Brain microvascular endothelial cell (primary cell): ENCODE data around the gene CLNK.

Experiments used
- DNase-seq: peaks from one replicate; pipeline ENCODE4 v3.0.0-alpha.2; 2020
- H3K27ac ChIP-seq: fragments of 250-450 bp; sonication (Bioruptor Pico); 2 replicates; pipeline ENCODE4 v1.5.1; 2020; ENCODE audit warnings: mild to moderate bottlenecking, moderate library complexity
- H3K27me3 ChIP-seq: fragments of 250-450 bp; sonication (Bioruptor Pico); replicated peaks from 2 replicates; pipeline ENCODE4 v1.5.1; 2020; ENCODE audit warnings: mild to moderate bottlenecking
- H3K36me3 ChIP-seq: fragments of 250-450 bp; sonication (Bioruptor Pico); replicated peaks from 2 replicates; pipeline ENCODE4 v1.5.1; 2020; ENCODE audit warnings: mild to moderate bottlenecking
- H3K4me3 ChIP-seq: 2 replicates; pipeline ENCODE4 v1.5.1; 2011; ENCODE audit warnings: low read depth, mild to moderate bottlenecking, control low read depth, low read length, moderate library complexity
- in situ Hi-C: cut with HindIII; loops from 2 replicates; pipeline ENCODE4 v1.10.0; 2017; ENCODE audit warnings: low sequenced_read_pairs, low pct_ligation_motif_present
- TF ChIP-seq, protein P1 (sequence below): IDR thresholded peaks from 2 replicates; pipeline ENCODE4 v1.5.1; 2011; ENCODE audit warnings: low read depth, mild to moderate bottlenecking, moderate library complexity, low read length, control low read depth, inconsistent platforms; ENCODE audit errors: missing control alignments

The CLNK gene

DNA sequence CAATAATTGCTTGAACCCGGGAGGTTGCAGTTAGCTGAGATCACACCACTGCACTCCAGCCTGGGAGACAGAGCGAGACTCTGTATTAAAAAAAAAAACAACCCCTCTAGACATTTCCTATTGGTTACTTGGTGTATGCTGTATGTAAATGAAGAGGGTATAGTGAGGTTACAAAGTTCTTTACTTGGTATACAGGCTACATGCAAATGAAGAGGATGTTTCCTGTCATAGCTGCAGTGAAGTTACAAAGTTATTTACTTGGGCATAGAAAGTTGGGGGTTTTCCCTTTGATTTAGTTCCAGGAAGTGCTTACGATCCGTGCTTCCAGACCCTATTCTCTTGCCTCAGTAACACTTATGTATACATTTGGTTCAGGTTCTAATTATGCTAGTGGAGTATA, 38.4 kb upstream of the CLNK start:
- Histone ChIP-seq H3K27me3 (no peaks in the 10 kb centered on the region), H3K4me3 (no peak overlapping the region), H3K27ac (no peak overlapping the region), H3K36me3 (no peaks in the 10 kb centered on the region)
- TF ChIP-seq, protein P1, sequence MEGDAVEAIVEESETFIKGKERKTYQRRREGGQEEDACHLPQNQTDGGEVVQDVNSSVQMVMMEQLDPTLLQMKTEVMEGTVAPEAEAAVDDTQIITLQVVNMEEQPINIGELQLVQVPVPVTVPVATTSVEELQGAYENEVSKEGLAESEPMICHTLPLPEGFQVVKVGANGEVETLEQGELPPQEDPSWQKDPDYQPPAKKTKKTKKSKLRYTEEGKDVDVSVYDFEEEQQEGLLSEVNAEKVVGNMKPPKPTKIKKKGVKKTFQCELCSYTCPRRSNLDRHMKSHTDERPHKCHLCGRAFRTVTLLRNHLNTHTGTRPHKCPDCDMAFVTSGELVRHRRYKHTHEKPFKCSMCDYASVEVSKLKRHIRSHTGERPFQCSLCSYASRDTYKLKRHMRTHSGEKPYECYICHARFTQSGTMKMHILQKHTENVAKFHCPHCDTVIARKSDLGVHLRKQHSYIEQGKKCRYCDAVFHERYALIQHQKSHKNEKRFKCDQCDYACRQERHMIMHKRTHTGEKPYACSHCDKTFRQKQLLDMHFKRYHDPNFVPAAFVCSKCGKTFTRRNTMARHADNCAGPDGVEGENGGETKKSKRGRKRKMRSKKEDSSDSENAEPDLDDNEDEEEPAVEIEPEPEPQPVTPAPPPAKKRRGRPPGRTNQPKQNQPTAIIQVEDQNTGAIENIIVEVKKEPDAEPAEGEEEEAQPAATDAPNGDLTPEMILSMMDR, result no peak
- in situ Hi-C loops, result no loop called here
- DNase-seq, result no peak

DNA sequence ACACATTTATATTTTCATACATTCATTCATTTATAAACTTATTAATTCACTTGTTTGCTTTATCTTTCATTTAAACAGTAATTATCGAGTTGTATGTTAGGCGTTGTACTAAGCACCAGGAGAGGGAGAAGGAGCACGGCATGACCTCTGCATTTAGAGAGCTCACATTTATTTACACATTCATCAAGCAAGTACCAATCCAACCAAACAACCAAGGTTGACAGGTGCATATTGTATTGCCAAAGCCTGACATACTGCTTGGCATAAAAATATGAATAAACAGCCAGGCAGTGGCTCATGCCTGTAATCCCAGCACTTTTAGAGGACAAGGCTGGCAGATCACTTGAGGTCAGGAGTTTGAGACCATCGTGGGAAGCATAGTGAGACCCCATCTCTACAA, 37.0 kb upstream of the CLNK start:
- in situ Hi-C loops, result no loop called here
- TF ChIP-seq, protein P1, result no peak
- no peak for DNase-seq
- Histone ChIP-seq H3K4me3 (no peak overlapping the region), H3K27me3 (no peaks in the 10 kb centered on the region), H3K36me3 (no peaks in the 10 kb centered on the region), H3K27ac (no peak overlapping the region)

DNA sequence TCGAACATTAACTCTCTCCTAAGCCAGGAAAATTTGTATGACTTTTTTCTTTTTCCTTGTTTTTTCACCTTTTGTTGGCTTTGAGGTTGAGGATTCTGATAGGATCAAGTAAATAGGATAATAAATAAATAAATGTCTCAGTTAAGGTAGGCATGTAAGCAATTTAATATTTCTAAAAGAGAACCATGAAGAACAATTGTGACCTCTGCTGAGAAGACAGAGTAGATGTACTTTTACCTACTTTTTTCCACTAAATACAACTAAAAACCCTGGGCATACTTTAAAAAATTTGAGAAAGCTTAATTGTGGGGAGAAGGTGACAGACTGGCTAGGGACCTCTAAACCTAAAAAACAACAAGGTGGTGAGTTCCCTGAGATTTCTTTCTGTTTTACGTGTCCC, 31.6 kb upstream of the CLNK start:
- in situ Hi-C loops, result no loop called here
- TF ChIP-seq, protein P1, result peak; percentile 6
- Histone ChIP-seq H3K27ac (no peak overlapping the region), H3K4me3 (no peak overlapping the region), H3K27me3 (no peaks in the 10 kb centered on the region), H3K36me3 (no peaks in the 10 kb centered on the region)
- DNase-seq, result no peak

DNA sequence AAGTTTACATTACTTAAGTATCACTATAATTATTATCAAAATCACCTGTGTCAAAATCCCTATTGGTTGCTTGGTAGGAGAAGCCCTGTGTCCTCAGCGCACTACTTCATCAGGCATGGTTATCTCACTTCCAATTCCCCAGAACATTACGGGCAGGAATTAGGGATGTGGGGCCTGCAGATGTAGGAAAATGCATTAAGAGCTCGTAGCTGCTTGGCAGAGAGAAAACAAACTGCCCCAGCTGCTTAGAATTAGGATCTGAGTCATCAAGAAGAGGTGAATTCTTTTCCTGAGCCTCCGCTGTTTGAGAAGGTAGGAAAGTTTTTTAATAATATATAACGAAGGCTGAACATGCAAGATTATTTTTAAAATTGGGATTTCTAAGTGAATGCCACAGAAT, 31.1 kb upstream of the CLNK start:
- in situ Hi-C loops, result no loop called here

DNA sequence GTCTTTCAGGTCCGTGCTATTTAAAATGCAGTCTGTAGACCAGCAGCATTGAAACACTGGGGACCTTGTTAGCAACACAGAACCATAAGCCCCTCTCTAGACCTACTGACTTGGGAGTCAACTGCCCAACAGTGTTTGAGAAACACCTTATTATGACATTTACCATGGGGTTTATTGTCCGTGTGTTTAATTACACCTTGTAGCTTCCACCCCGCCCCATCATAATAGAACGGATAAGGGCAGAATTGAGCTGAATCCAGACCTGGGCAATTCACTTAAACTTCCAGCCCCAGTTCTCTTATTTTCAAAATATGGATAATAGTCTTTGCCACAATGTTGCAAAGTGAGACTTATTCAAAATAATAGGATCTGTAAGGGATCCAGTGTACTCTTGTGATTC, 30.6 kb upstream of the CLNK start:
- Histone ChIP-seq H3K27me3 (no peaks in the 10 kb centered on the region), H3K36me3 (no peaks in the 10 kb centered on the region), H3K27ac (no peak overlapping the region), H3K4me3 (no peak overlapping the region)
- in situ Hi-C loops, result no loop called here
- TF ChIP-seq, protein P1, result no peak
- no peak for DNase-seq

More for the DNA sequence above, 31.1 kb upstream of the CLNK start:
- no peaks in the 10 kb centered on the region for H3K27me3 ChIP-seq
- no peak overlapping the region for H3K4me3 ChIP-seq
- TF ChIP-seq, protein P1, result no peak
- no peaks in the 10 kb centered on the region for H3K36me3 ChIP-seq
- no peak overlapping the region for H3K27ac ChIP-seq
- DNase-seq, result no peak

DNA sequence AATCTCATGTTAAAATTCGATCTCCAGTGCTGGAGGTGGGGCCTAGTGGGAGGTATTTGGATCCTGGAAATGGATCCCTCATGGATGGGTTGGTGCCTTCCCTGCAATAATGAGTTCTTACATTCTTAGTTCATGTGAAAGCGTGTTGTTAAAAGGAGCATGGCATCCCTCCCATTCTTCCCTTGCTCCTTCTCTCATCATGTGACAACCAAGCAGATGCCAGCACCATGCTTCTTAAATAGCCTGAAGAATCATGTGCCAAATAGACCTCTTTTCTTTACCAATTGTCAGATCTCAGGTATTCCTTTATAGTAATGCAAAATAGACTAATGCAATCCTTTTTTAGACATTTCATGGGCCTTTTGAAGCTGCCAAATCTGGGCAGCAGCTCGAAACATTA, 29.0 kb upstream of the CLNK start:
- DNase-seq, result no peak
- H3K36me3 ChIP-seq, result no peaks in the 10 kb centered on the region
- TF ChIP-seq, protein P1, result no peak
- H3K27me3 ChIP-seq, result no peaks in the 10 kb centered on the region
- in situ Hi-C loops, result no loop called here
- H3K4me3 ChIP-seq, result no peak overlapping the region
- H3K27ac ChIP-seq, result no peak overlapping the region
